SK-N-SH (cell line): ENCODE measurements around the gene SIGLEC1. TPM values are rescaled to one million over a fixed set of nuclear protein-coding genes. Genes with fewer than 3 reads are reported as not detected.
A peak's percentile ranks its signal among the peaks of the same experiment; 100 is the strongest.

Experiments
- CTCF ChIA-PET: fragments of 300-600, 350-600 bp; formaldehyde crosslinking; extraction: SDS; loops from one replicate; lab custom pipeline; 2021; lab: Yijun Ruan, JAX
- POLR2A ChIA-PET: fragments of 350-600 bp; sonication (Branson Sonifier 250); formaldehyde crosslinking; extraction: SDS; loops from one replicate; lab custom pipeline; 2020; ENCODE audit warnings: antibody characterized with exemption, inconsistent platforms; lab: Yijun Ruan, JAX
- DNase-seq: peaks from one replicate; pipeline ENCODE4 v3.0.0; 2012
- H2AFZ ChIP-seq: fragments of 200-600 bp; sonication (generic); 2 replicates; pipeline ENCODE4 v1.8.1; 2016; ENCODE audit warnings: antibody characterized with exemption, mild to moderate bottlenecking, low read depth
- H3F3A ChIP-seq: fragments of 200-600 bp; sonication (generic); replicated peaks from 2 replicates; pipeline ENCODE3; 2016; ENCODE audit warnings: antibody characterized with exemption, mild to moderate bottlenecking; ENCODE audit not compliant: insufficient read depth
- H3K27ac ChIP-seq, 2 experiments: fragments of 200-500 bp in 1 of 2; fragments of 200-600 bp in 1 of 2; sonication (Bioruptor generic) in 1 of 2; sonication (generic), shearing (Covaris generic) in 1 of 2; 2 replicates each; pipeline versions ENCODE4 v1.5.1 to v1.6.1; 2014 to 2016; ENCODE audit warnings: low read depth in 2 of 2, inconsistent platforms in 1 of 2, low read length in 1 of 2, mild to moderate bottlenecking in 1 of 2, mixed read lengths in 1 of 2
- H3K27me3 ChIP-seq: fragments of 200-600 bp; sonication (generic), shearing (Covaris generic); 2 replicates; pipeline ENCODE4 v1.6.1; 2016; ENCODE audit warnings: mixed run types; ENCODE audit not compliant: insufficient read depth
- H3K36me3 ChIP-seq, 2 experiments: fragments of 200-500 bp in 1 of 2; fragments of 200-600 bp in 1 of 2; sonication (Bioruptor generic) in 1 of 2; sonication (generic) in 1 of 2; replicated peaks in 1 of 2; 2 replicates each; pipeline versions ENCODE3 to v1.5.1; 2014 to 2016; ENCODE audit warnings: low read length in 1 of 2, mild to moderate bottlenecking in 1 of 2; ENCODE audit not compliant: insufficient read depth in 2 of 2, control insufficient read depth in 1 of 2
- H3K4me1 ChIP-seq, 2 experiments: fragments of 200-500 bp in 1 of 2; fragments of 200-600 bp in 1 of 2; sonication (Bioruptor generic) in 1 of 2; sonication (generic), shearing (Covaris generic) in 1 of 2; 2 replicates each; pipeline versions ENCODE4 v1.5.1 to v1.6.1; 2014 to 2016; ENCODE audit warnings: low read depth in 1 of 2, low read length in 1 of 2, mixed run types in 1 of 2; ENCODE audit not compliant: insufficient read depth in 2 of 2, control insufficient read depth in 1 of 2
- H3K4me2 ChIP-seq: fragments of 200-600 bp; sonication (generic), shearing (Covaris generic); 2 replicates; pipeline ENCODE4 v1.6.1; 2017; ENCODE audit warnings: mixed run types
- H3K4me3 ChIP-seq, 2 experiments: fragments of 200-500 bp in 1 of 2; fragments of 200-600 bp in 1 of 2; sonication (Bioruptor generic) in 1 of 2; sonication (generic), shearing (Covaris generic) in 1 of 2; 2 replicates each; pipeline versions ENCODE4 v1.5.1 to v1.8.1; 2014 to 2016; ENCODE audit warnings: low read depth in 2 of 2, inconsistent platforms in 1 of 2, low read length in 1 of 2, mild to moderate bottlenecking in 1 of 2, mixed read lengths in 1 of 2, moderate library complexity in 1 of 2
- H3K79me2 ChIP-seq: fragments of 200-600 bp; sonication (generic); 2 replicates; pipeline ENCODE4 v1.8.1; 2017; ENCODE audit warnings: mild to moderate bottlenecking; ENCODE audit not compliant: insufficient read depth
- H3K9ac ChIP-seq: fragments of 200-600 bp; sonication (generic); 2 replicates; pipeline ENCODE4 v1.6.1; 2017; ENCODE audit warnings: mixed run types
- H3K9me2 ChIP-seq: fragments of 200-600 bp; sonication (generic); 2 replicates; pipeline ENCODE4 v1.6.1; 2017; ENCODE audit warnings: mixed run types
- H3K9me3 ChIP-seq: fragments of 200-600 bp; sonication (generic); 2 replicates; pipeline ENCODE4 v1.6.1; 2017; ENCODE audit warnings: mixed run types, mild to moderate bottlenecking, moderate library complexity
- H4K20me1 ChIP-seq: fragments of 200-600 bp; sonication (generic); 2 replicates; pipeline ENCODE4 v1.6.1; 2017; ENCODE audit warnings: mild to moderate bottlenecking, mixed run types; ENCODE audit not compliant: insufficient read depth
- EP300 ChIP-seq, 2 experiments: IDR thresholded peaks; 2 replicates each; pipeline versions ENCODE4 v1.4.0 to v1.6.1; 2012; ENCODE audit warnings: borderline replicate concordance in 1 of 2, low read depth in 1 of 2, low read length in 1 of 2
- FOSL2 ChIP-seq: IDR thresholded peaks from 2 replicates; pipeline ENCODE4 v1.4.0; 2012; ENCODE audit warnings: low read depth, mild to moderate bottlenecking, moderate library complexity, borderline replicate concordance
- JUND ChIP-seq: IDR thresholded peaks from 2 replicates; pipeline ENCODE4 v1.4.0; 2012
- NFIC ChIP-seq: IDR thresholded peaks from 2 replicates; pipeline ENCODE4 v1.4.0; 2012; ENCODE audit warnings: borderline replicate concordance
- NRF1 ChIP-seq: IDR thresholded peaks from 2 replicates; pipeline ENCODE4 v1.6.1; 2012; ENCODE audit warnings: low read depth, mild to moderate bottlenecking, low read length
- REST ChIP-seq: IDR thresholded peaks from 2 replicates; pipeline ENCODE4 v1.6.1; 2012; ENCODE audit warnings: mild to moderate bottlenecking, low read depth, low read length, moderate library complexity
- RFX5 ChIP-seq: IDR thresholded peaks from 2 replicates; pipeline ENCODE4 v1.6.1; 2012; ENCODE audit warnings: mild to moderate bottlenecking, improper control_type of control experiment, low read length
- TAF1 ChIP-seq: IDR thresholded peaks from 2 replicates; pipeline ENCODE4 v1.6.1; 2012; ENCODE audit warnings: low read depth, mild to moderate bottlenecking, low read length, moderate library complexity, borderline replicate concordance
- TCF12 ChIP-seq: IDR thresholded peaks from 2 replicates; pipeline ENCODE4 v1.4.0; 2012
- YY1 ChIP-seq: IDR thresholded peaks from 2 replicates; pipeline ENCODE4 v1.4.0; 2012; ENCODE audit warnings: low read depth, mild to moderate bottlenecking
- WGBS: methylation state at CpG from one replicate; pipeline ENCODE4 v1.1.6; 2017; ENCODE audit warnings: low lambda C conversion rate; 5-methylcytosine and 5-hydroxymethylcytosine counted together
- polyA plus RNA-seq, 3 experiments: library from polyadenylated mRNA; depleted of rRNA; stranded (reverse); fragments of >200 nt; gene quantifications; 2 replicates each; pipeline ENCODE4 v1.2.3, GENCODE V29; 2012
- TF ChIP-seq, protein P1 (sequence below): IDR thresholded peaks from 2 replicates; pipeline ENCODE4 v1.4.0; 2012; ENCODE audit warnings: low read depth, borderline replicate concordance

The SIGLEC1 gene
- polyA plus RNA-seq, 1 of the 3 experiments (the other 2 are of a cell fraction), result not detected

- Histone ChIP-seq H3K9me3 (no peaks in the 10 kb centered on the region), H3F3A (no peaks in the 10 kb centered on the region), H4K20me1 (no peaks in the 10 kb centered on the region), H3K36me3 (no peaks in the 10 kb centered on the region), H2AFZ (no peak overlapping the region), H3K79me2 (no peaks in the 10 kb centered on the region), H3K27me3 (peaks cover 40% of the 10 kb centered on the region), H3K27ac (no peak overlapping the region), H3K4me2 (no peak overlapping the region), H3K4me1 (no peaks in the 10 kb centered on the region; a peak in 1 of 4 replicates), H3K9ac (no peak overlapping the region), H3K9me2 (no peaks in the 10 kb centered on the region), H3K4me3 (no peak overlapping the region)
- TF ChIP-seq FOSL2 (no peak), NRF1 (no peak), REST (no peak), NFIC (no peak)
- WGBS, result 43% methylated on average over 5 of the region's 5 CpGs
- DNase-seq, result no peak
- POLR2A ChIA-PET, result no interaction called here
- CTCF ChIA-PET, result interaction anchor here (1.5 to 4.7 kb wide), 5 partner anchors 17 to 51 kb away, joined by 5 to 20 read pairs (median 9); no protein-coding TSS in a partner anchor
Measured at GRCh38 chr20:3728354-3728753, 16.0 kb upstream of the SIGLEC1 start.

DNA sequence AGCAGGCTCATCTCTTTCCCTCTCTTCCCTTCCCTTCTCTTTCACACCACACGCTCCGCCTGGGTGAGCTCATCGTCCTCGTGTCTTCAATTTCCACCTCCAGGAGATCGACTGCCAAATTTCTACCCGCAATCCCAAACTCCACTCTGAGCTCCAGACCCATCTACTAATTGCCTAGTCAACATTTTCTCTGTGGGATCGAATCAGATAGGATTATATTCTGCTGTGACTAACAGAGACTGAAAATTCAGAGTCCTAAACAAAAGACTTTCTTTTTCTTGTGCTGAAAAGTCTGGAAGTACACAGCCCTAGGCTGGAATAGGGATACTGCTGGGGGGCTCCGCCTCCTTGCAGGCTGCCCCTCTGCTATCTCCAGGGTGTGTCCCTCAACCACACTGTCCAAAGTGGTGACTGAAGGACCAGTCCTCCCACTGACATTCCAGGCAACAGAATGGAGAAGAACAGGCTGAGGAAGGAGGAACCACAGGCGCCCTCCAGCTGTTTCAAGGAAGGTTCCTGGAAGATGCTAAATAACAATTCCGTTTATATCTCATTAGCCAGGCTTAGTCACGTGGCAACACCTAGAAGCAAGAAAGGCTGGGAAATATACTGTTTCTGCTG is 15.1 kb upstream of the SIGLEC1 start:
- Histone ChIP-seq H3K9me2 (no peaks in the 10 kb centered on the region), H3K9ac (no peak overlapping the region), H3K4me3 (no peak overlapping the region), H3K9me3 (no peaks in the 10 kb centered on the region), H4K20me1 (no peaks in the 10 kb centered on the region), H3K36me3 (no peaks in the 10 kb centered on the region), H3K79me2 (no peaks in the 10 kb centered on the region), H2AFZ (no peak overlapping the region), H3K27me3 (peaks cover 40% of the 10 kb centered on the region), H3K4me1 (no peaks in the 10 kb centered on the region; a peak in 1 of 4 replicates), H3F3A (no peaks in the 10 kb centered on the region), H3K27ac (no peak overlapping the region), H3K4me2 (peak overlapping the region; percentile 71; the same call in 1 of the 2 replicates)
- TF ChIP-seq JUND, result no peak
- no peak for TF ChIP-seq YY1
- TF ChIP-seq, protein P1, sequence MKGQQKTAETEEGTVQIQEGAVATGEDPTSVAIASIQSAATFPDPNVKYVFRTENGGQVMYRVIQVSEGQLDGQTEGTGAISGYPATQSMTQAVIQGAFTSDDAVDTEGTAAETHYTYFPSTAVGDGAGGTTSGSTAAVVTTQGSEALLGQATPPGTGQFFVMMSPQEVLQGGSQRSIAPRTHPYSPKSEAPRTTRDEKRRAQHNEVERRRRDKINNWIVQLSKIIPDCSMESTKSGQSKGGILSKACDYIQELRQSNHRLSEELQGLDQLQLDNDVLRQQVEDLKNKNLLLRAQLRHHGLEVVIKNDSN, result no peak
- TF ChIP-seq NFIC, result no peak
- no peak for TF ChIP-seq TCF12
- TF ChIP-seq TAF1, result no peak
- no peak for TF ChIP-seq RFX5
- no peak for TF ChIP-seq EP300 (IDR thresholded peaks at IDR 0.05; ENCODE audit: borderline replicate concordance in 1 of 2, low read depth in 1 of 2, low read length in 1 of 2)
- POLR2A ChIA-PET, result no interaction called here
- DNase-seq, result no peak
- WGBS, result 44% methylated on average over 11 of the region's 11 CpGs
- CTCF ChIA-PET, result interaction anchor here (1.2 to 4.7 kb wide), 6 partner anchors 14 to 50 kb away, joined by 3 to 20 read pairs (median 8); partner anchors contain the start of gene SIGLEC1
